DOHH2 (cell line): Measurements from ENCODE around the gene FAM98B.

Experiments used
- EZH2phosphoT487 ChIP-seq: fragments of 200-600 bp; sonication (generic); IDR thresholded peaks from 2 replicates; pipeline ENCODE4 v1.6.1; 2017; ENCODE audit warnings: borderline replicate concordance, mild to moderate bottlenecking, antibody characterized with exemption, low read length, moderate library complexity, mixed read lengths
- TF ChIP-seq, protein P1 (sequence below): fragments of 200-600 bp; sonication (generic); IDR thresholded peaks from one replicate; pipeline ENCODE4 v1.5.1; 2014; ENCODE audit warnings: antibody characterized with exemption, mild to moderate bottlenecking, low read depth, low read length; ENCODE audit not compliant: poor library complexity, severe bottlenecking

DNA sequence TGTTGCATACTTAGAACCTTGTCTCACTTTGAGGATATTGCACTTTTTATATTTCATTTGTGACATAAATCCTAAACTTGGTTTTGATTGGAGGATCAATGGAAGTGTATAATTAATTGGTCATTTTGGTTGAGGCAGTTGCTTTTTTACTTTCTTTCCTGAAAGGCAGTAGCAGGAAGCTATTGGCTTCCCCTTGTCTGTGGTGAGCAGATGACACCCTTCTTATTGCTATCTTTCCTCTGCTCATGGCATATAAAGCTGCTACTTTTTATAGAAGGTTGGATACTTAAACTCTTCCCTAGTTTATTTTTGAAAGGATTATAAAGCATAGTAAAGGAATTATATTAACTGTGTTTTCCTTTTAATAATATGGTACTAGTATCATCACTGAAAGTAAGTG, 28.6 kb downstream of the FAM98B start:
- TF ChIP-seq, protein P1, sequence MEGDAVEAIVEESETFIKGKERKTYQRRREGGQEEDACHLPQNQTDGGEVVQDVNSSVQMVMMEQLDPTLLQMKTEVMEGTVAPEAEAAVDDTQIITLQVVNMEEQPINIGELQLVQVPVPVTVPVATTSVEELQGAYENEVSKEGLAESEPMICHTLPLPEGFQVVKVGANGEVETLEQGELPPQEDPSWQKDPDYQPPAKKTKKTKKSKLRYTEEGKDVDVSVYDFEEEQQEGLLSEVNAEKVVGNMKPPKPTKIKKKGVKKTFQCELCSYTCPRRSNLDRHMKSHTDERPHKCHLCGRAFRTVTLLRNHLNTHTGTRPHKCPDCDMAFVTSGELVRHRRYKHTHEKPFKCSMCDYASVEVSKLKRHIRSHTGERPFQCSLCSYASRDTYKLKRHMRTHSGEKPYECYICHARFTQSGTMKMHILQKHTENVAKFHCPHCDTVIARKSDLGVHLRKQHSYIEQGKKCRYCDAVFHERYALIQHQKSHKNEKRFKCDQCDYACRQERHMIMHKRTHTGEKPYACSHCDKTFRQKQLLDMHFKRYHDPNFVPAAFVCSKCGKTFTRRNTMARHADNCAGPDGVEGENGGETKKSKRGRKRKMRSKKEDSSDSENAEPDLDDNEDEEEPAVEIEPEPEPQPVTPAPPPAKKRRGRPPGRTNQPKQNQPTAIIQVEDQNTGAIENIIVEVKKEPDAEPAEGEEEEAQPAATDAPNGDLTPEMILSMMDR = no peak
- TF ChIP-seq EZH2phosphoT487 = no peak
